Measurements from ENCODE around the gene CCDC28A. TPM values are rescaled to one million over a fixed set of nuclear protein-coding genes. Genes with fewer than 3 reads are reported as not detected.

Gene CCDC28A
- total and polyA plus RNA-seq, 4 donors: 11.9 to 20.3 (median 16.1) TPM

DNA sequence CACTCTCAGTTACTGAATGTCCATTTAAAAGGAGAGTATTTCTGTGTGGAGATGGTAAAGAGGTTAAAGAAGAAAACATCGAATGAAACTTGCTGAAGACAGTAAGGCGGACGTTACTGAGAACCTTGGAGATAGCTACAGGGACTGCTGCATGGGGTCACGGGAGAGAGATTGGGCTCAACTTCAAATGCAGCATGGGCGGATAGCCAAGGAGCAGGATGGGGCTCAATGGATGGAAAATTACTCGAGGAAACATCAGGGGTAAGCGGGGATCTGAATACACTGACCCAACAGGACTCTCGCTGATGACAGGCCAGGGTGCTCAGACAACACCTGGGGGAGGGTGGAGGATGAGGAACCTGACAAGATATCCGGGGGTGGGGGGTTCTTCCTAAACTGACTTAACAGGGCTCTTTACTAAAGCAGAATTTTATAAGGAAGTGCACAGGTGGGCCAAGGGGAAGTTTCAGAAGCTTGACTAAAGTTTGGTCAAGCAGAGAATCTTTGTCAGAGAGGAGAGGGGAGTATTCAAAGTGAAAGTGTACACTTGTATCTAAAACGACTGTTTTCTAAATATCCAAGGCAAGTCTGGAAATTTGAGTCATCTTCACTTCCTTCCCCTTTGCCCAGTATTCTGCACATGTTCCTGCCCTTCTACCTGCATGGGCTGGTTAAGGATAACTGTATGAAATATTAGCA is 45.1 kb downstream of the CCDC28A start (continued):
- TF ChIP-seq, protein P1, sequence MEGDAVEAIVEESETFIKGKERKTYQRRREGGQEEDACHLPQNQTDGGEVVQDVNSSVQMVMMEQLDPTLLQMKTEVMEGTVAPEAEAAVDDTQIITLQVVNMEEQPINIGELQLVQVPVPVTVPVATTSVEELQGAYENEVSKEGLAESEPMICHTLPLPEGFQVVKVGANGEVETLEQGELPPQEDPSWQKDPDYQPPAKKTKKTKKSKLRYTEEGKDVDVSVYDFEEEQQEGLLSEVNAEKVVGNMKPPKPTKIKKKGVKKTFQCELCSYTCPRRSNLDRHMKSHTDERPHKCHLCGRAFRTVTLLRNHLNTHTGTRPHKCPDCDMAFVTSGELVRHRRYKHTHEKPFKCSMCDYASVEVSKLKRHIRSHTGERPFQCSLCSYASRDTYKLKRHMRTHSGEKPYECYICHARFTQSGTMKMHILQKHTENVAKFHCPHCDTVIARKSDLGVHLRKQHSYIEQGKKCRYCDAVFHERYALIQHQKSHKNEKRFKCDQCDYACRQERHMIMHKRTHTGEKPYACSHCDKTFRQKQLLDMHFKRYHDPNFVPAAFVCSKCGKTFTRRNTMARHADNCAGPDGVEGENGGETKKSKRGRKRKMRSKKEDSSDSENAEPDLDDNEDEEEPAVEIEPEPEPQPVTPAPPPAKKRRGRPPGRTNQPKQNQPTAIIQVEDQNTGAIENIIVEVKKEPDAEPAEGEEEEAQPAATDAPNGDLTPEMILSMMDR (IDR thresholded peaks at IDR 0.05; ENCODE audit: low read depth, low read length, missing input control): no peak
- TF ChIP-seq RAD21 (IDR thresholded peaks at IDR 0.05) (no peak), EGR1 (IDR thresholded peaks at IDR 0.05; ENCODE audit: low read depth in 2 of 2) (no peak), NR2F2 (IDR thresholded peaks at IDR 0.05) (no peak), JUND (IDR thresholded peaks at IDR 0.05) (no peak), YY1 (IDR thresholded peaks at IDR 0.05) (no peak), SP1 (IDR thresholded peaks at IDR 0.05) (no peak)
- TF ChIP-seq, protein P2, sequence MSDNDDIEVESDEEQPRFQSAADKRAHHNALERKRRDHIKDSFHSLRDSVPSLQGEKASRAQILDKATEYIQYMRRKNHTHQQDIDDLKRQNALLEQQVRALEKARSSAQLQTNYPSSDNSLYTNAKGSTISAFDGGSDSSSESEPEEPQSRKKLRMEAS (IDR thresholded peaks at IDR 0.05): no peak

DNA sequence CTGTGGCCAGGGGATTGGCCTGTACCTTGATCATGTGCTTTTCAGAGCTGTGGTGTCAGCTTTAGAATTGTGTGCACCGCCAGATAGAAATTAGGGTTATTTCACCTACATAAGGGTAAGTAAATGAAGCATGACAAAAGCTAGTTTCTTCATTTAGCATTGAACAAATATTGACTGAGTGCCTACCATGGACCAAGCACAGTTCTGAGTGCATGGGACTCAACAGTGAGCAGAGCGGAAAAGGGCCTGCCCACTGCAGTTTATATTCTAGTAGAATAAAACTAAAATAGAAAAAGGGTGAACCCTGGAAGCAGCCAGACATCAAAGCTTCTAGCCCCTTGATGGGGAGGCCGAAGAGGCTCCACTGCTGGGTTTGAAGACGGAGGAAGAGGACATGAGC is 48.0 kb downstream of the CCDC28A start:
- no peaks in the 10 kb centered on the region for H3K36me3 ChIP-seq (ENCODE audit: control insufficient read depth in 4 of 4, insufficient read depth in 3 of 4, low read depth in 1 of 4, low read length in 3 of 4)
- H3K4me1 ChIP-seq (ENCODE audit: control insufficient read depth in 4 of 4, insufficient read depth in 4 of 4, low read length in 3 of 4): no peaks in the 10 kb centered on the region
- no peaks in the 10 kb centered on the region for H3K9me3 ChIP-seq (ENCODE audit: control insufficient read depth in 4 of 4, low read length in 3 of 4)
- WGBS: 96% methylated on average over 4 of the region's 4 CpGs
- no peak for DNase-seq (ENCODE audit: low spot score)
- H3K4me3 ChIP-seq (ENCODE audit: low read depth in 1 of 3, low read length in 3 of 3): no peak overlapping the region
- no peak overlapping the region for H3K27ac ChIP-seq (ENCODE audit: low read depth in 1 of 2, low read length in 2 of 2)
- no peak for TF ChIP-seq JUND (IDR thresholded peaks at IDR 0.05)
- TF ChIP-seq EGR1 (IDR thresholded peaks at IDR 0.05; ENCODE audit: low read depth in 2 of 2): no peak
- TF ChIP-seq FOXA2 (IDR thresholded peaks at IDR 0.05): no peak
- TF ChIP-seq, protein P1 (IDR thresholded peaks at IDR 0.05; ENCODE audit: low read depth, low read length, missing input control): no peak
- TF ChIP-seq HNF4A (conservative IDR thresholded peaks at IDR 0.05): no peak
- TF ChIP-seq, protein P3, sequence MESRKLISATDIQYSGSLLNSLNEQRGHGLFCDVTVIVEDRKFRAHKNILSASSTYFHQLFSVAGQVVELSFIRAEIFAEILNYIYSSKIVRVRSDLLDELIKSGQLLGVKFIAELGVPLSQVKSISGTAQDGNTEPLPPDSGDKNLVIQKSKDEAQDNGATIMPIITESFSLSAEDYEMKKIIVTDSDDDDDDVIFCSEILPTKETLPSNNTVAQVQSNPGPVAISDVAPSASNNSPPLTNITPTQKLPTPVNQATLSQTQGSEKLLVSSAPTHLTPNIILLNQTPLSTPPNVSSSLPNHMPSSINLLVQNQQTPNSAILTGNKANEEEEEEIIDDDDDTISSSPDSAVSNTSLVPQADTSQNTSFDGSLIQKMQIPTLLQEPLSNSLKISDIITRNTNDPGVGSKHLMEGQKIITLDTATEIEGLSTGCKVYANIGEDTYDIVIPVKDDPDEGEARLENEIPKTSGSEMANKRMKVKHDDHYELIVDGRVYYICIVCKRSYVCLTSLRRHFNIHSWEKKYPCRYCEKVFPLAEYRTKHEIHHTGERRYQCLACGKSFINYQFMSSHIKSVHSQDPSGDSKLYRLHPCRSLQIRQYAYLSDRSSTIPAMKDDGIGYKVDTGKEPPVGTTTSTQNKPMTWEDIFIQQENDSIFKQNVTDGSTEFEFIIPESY (IDR thresholded peaks at IDR 0.05): no peak
- TF ChIP-seq RXRA (IDR thresholded peaks at IDR 0.05): no peak
- TF ChIP-seq, protein P2 (IDR thresholded peaks at IDR 0.05): no peak
- TF ChIP-seq, protein P4, sequence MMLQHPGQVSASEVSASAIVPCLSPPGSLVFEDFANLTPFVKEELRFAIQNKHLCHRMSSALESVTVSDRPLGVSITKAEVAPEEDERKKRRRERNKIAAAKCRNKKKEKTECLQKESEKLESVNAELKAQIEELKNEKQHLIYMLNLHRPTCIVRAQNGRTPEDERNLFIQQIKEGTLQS (IDR thresholded peaks at IDR 0.05): no peak
- TF ChIP-seq, protein P5, sequence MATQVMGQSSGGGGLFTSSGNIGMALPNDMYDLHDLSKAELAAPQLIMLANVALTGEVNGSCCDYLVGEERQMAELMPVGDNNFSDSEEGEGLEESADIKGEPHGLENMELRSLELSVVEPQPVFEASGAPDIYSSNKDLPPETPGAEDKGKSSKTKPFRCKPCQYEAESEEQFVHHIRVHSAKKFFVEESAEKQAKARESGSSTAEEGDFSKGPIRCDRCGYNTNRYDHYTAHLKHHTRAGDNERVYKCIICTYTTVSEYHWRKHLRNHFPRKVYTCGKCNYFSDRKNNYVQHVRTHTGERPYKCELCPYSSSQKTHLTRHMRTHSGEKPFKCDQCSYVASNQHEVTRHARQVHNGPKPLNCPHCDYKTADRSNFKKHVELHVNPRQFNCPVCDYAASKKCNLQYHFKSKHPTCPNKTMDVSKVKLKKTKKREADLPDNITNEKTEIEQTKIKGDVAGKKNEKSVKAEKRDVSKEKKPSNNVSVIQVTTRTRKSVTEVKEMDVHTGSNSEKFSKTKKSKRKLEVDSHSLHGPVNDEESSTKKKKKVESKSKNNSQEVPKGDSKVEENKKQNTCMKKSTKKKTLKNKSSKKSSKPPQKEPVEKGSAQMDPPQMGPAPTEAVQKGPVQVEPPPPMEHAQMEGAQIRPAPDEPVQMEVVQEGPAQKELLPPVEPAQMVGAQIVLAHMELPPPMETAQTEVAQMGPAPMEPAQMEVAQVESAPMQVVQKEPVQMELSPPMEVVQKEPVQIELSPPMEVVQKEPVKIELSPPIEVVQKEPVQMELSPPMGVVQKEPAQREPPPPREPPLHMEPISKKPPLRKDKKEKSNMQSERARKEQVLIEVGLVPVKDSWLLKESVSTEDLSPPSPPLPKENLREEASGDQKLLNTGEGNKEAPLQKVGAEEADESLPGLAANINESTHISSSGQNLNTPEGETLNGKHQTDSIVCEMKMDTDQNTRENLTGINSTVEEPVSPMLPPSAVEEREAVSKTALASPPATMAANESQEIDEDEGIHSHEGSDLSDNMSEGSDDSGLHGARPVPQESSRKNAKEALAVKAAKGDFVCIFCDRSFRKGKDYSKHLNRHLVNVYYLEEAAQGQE (IDR thresholded peaks at IDR 0.05): no peak
- TF ChIP-seq YY1 (IDR thresholded peaks at IDR 0.05): no peak
- no peak for TF ChIP-seq SP1 (IDR thresholded peaks at IDR 0.05)
- no peak for TF ChIP-seq NR2F2 (IDR thresholded peaks at IDR 0.05)
- no peak for TF ChIP-seq FOXA1 (IDR thresholded peaks at IDR 0.05)
- TF ChIP-seq TAF1 (conservative IDR thresholded peaks at IDR 0.05): no peak
- H3K27me3 ChIP-seq (ENCODE audit: control insufficient read depth in 4 of 4, insufficient read depth in 4 of 4, low read length in 3 of 4): no peaks in the 10 kb centered on the region
- no peak overlapping the region for H3K9ac ChIP-seq (ENCODE audit: low read depth in 1 of 2, low read length in 2 of 2)
